GF-D8 (cell line): ENCODE data around the gene ACACA.
A peak's percentile ranks its signal among the peaks of the same experiment; 100 is the strongest.
"Not testable (repeated sequence)": the region's sequence is repeated elsewhere in the genome, so short reads cannot be mapped to it uniquely, and the experiment has no call there.

Experiments used
- DNase-seq: peaks from one replicate; lab custom pipeline; 2025; lab: John Stamatoyannopoulos, UW

ACACA gene

DNA sequence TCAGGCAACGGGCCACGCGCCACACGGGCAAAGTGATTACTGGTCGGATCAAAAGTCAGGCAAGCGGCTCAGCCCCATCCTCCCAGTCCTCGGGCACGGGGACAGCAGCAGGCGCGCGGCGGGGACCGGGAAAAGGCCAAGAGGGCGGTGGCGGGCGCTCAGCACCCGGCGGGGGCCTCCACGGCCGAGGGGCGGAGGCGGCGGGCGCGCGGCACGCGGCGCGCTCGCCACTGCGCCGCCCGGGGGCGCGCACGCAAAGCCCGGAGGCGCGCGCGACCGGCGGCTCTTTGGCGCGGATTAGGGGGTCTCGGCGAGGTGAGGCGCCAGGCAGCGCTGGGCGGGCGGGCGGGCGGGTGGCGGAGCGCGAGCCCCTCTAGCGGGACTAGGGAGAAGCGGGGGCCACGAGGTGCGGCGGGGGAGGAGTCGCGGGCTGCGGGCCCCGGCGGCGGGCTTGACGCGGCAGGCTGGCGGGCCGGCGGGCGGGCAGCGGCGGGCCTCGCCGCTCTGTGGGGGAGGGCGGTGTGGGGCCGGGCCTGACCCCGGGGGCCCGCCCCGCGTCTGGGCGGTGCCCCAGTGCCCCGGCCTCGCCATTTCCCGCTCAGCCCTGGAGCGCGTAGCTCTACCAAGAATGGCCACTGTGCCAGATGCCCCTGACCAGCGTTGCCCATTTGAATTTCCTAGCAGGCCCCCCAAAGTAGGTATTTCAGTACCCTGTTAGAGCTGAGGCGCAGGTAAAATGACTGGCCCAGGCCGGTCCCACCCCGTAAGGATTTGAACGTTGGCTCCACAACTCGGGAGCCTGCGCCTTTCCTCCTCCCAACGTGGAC lies at the start of gene ACACA, which contains the start of gene TADA2A:
TSS of gene ACACA (minus strand) at position 202 of the 827 bp plus-strand sequence. CDS start 537 bp downstream, outside the sequence.
TSS of gene TADA2A (plus strand) at position 252 of the 827 bp plus-strand sequence. CDS start 4,480 bp downstream, outside the sequence.
- peak; percentile 54 for DNase-seq

DNA sequence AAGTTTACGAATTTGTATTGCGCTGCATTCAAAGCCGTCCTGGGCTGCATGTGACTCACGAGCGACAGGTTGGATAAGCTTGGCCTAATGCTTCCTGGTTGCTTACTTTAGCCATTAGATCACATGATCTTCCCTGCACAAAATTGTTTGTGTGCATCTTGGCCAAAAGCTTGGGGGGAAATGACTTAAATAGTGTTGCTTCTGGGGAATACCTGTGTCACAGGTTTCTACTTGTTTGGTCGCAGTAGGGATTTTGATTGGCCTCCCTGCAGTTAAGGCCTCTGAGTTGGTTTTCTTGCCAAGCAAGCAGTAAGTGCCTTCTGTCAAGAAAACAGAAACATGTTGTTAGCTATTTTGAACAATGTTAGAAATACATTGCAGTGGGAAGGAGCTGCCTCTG lies 43.5 kb upstream of the ACACA start:
- DNase-seq: no peak

DNA sequence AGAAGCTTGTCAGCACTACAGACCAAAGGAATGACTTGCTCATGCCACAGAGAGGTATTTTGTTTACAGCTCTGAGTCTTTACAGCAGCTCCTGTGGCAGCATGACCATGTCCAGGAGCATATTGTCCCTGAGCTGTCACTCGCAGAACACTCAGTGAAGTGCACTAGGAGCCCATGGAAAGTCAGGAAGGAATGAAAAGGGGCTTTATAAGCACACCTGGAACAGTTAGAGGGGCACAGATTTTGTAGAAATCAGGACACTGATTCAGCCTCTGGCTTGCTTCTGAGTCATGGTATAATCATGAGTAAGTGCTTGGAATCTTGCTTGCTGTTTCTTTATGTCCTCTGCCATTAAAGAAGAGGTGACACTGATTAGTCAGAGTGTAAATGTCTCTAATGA lies 41.0 kb upstream of the ACACA start:
- no peak for DNase-seq

DNA sequence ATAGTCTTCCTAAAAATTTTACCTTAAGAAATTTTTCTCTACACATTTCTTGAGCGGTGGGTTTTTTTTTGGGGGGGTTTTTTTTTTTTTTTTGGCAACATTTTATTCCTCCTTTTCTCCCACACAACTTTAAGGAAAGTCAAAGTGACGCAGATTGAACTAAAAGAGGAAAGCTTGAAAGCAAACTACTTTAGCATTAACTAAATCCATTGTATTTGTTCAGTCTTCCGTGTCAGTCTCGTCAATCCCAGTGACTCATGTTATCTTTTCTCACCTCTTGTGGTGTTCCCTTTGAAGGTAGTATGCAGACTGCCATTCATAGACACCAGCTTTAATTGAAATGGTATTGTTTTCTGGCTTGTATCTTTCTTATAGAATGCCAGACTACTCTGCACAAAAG lies 39.4 kb upstream of the ACACA start:
- no peak for DNase-seq

DNA sequence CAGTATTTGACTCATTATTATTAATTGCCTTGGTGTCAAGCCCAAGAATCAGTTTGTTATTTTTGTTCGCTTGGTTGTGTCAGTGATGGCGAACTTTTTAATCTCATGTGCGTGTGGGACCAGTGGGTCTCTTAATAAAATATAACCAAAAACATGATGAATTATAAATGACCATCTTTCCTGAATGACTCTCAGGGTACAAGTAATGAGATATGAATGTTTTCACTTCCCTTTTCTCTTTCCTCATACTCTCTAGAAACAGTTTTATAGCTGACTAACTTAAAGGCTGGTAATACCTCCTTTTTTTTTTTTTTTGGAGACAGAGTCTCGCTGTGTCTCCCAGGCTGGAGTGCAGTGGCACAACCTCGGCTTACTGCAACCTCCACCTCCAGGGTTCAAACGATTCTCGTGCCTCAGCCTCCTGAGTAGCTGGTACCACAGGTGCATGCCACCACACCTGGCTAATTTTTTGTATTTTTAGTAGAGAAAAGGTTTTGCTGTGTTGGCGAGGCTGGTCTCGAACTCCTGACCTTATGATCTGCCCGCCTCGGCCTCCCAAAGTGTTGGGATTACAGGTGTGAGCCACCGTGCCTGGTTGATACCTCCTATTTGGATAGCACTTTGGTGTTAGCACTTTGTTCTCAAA lies 34.9 kb upstream of the ACACA start:
- DNase-seq: not testable (repeated sequence)

DNA sequence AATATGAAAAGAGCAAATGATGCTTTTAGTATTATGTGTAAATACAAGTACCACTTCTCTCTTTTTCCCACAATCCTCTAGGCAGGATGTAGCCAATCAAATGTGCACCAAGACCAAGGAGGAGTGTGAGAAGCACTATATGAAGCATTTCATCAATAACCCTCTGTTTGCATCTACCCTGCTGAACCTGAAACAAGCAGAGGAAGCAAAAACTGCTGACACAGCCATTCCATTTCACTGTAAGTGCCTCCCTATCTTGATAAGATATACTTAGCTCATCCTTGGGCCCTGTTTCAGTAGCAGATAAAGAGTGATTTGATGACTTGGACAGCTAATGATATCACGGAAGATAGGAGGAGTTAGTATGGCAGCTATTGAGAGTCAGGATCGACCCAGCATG lies 33.8 kb upstream of the ACACA start:
- DNase-seq: no peak

DNA sequence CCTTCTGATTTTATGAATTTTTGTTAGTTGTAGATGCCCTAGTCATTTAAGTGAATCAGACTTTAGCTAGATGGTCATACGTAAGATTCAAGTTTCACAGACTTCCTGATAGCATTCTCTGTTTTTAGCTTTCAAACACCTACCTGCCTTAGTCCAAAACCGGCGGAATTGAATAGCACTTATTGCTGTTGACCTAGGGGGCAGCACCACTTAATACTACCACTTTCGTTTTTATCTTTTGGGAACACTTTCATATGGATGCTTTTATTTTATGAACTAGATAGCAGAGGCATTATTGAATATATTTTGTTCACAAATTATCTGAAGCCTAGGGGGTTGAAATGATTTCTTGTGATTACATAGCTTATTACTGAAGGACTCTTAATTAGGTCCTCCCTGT lies 31.5 kb upstream of the ACACA start:
- DNase-seq: no peak

DNA sequence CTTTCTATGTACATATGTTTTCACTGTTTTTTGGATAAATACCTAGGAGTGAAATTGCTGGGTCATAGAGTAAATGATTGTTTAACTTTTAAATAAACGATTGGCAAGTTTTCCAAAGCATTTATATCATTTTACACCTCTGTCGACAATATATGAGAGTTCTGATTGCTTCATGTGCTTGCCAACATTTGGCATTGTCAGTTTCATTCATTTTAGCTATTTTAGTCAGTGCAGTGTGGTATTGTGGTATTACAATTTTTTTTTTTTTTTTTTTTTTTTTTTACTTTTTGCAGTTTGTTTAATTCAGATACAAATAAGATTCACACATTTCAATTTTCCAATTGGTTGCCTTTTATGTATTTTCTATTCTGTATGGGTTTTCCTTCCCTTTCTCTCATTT lies 26.0 kb upstream of the ACACA start:
- no peak for DNase-seq

DNA sequence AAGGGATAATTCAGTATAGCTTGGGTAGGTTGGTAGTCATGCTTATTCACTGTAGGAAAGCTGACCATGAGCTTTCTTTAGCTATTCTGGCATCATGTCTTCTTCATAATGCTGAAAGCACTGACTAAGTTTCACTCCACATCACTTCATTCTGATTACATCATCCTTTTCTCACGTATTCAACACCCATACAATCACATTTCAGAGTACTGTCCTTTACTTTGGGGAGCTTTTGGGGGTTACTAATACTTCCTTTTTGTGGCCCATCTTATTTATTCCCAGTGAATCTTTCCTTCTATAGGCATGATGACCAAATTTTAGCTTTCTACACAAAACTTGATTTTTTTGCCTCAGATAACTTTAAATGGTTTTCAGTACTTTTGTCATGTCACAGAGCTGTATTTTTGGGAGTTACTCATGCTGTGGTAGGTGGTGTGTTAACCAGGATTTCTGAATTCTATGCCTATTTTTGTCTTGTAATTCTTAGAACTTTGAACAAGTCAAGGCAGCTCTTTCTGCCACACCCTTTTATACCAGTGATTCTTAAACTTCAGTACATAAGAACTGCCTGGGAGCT lies 23.5 kb upstream of the ACACA start:
- no peak for DNase-seq

DNA sequence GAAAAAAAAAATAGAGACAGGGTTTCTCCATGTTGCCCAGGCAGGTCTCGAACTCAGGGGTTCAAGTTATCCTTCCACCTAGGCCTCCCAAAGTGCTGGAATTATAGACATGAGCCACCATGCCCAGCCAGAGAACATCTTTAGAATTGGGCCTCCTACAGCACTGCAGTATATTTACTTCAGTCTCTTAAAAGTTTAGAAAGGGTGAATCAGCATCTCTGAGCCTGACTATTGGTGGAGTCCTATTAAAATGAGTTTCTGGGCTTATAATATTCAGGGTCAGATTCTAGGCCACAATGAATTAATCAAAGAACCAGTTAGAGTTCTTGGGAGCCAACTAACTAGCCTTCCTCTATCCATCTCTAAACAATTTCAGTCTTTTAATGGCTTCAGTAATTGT lies 22.8 kb upstream of the ACACA start:
- no peak for DNase-seq

DNA sequence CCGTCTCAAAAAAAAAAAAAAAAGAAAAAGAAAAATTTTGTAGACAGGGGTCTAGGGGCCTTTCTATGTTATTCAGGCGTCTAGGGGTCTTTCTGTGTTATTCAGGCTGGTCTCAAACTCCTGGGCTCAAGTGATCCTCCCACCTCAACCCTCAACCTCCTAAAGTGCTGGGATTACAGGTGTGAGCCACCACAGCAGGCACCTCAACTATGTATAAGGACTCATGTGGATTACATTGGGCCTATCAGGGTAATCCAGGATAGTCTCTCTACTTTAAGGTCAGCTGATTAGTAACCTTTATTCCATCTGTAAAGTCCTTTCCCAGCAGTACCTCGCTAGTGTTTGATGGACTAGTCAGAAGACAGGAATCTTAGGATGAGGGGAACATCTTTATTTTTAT lies 22.4 kb upstream of the ACACA start:
- DNase-seq: no peak

DNA sequence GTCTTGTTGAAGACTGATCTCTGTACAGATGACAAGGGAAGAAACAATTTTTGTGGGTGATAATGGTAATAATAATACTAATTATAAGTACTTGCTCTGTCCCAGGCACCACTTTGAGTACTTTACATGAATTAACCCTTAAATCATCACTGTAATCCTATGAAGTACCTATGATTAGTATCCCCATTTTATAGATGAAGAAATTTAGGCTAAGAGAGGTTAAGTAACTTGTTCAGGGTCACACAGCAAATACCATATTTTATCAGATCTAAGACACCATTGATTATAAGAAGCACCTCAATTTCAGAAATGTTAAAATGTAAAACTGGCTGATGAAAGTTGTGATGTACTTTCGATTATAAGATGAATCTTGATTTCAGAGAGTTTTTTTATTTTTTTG lies 18.6 kb upstream of the ACACA start:
- DNase-seq: no peak

DNA sequence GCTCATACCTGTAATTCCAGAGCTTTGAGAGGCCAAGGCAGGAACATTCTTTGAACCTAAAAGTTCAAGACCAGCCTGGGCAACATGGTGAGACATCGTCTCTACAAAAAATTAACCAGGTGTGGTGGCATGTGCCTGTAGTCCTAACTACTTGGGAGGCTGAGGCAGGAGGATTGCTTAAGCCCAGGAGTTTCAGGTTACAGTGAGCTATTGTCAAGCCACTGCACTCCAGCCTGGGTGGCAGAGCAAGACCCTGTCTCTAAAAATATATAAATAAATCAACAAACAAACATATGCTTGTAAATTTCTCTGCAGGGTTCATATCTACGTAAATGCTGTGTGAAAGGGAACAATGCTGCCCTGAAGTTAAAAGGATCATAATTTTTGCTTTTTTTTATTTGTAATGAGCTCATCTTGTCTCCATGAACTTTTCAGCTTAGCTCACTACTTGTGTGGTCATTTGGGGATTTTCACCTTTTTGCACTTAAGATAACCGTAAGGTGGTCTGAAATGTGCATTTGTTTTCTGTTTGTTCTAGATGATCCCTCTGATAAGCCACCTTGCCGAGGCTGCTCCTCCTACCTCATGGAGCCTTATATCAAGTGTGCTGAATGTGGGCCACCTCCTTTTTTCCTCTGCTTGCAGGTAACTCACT lies 16.5 kb upstream of the ACACA start:
- DNase-seq: no peak

DNA sequence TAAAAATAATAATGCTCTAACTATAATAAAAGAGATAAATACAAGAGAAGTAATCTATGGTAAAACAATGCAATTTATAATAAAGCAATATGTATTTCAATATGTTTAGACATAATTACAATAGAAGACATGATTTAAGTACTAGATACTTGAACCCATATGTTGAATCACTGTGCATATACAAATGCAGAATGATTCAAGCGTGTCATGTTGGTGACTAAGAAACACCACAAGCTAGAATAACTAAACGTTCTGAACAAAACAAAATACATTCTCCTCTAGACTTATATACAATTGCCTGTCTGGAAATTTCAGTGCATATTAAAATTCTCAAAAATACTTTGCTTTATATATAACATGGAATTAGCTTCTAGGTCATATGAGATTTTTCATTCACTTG lies 11.2 kb upstream of the ACACA start:
- DNase-seq: no peak

DNA sequence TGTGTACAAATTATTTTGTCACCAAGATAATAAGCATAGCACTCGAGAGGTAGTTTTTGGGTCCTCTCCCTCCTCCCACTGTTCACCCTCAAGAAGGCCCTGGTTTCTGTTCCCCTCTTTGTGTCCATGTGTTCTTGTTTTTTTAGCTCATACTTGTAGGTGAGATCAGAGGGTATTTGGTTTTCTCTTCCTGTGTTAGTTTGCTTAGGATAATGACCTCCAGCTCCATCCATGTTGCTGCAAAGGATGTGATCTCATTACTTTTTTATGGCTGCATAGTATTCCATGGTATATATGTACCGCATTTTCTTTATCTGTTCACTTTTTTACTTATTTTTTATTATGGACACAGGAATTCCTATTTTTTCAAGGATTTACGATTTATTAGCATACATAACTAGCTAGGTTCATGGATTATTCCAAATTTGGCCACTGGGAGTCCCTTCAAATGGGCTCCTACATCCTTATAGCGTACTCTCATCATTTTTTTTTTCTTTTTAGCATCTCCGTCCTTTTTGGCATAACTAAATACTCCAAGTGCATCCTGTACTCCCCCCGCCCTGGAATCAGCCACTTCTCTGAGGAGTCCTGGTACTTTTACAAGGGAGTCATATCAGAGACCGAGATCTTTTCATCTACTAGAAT lies 7.4 kb upstream of the ACACA start:
- no peak for DNase-seq

DNA sequence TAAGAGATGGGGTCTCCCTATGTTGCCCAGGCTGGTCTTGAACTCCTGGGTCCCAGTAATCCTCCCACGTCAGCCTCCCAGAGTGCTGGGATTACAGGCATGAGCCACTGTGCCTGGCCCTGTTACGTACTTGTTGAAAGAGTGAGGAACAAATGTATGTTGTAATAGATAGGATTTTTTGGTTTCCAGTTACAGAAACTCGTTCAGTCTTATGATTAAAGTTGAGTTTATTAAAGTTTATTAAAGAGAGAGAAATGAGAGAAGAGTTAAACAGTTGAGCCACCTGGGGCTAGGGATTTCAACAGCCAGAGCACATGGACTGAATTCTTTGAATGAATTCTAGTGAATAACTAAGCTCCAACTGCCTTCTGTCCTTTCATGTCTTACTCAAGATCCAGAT lies 3.7 kb upstream of the ACACA start:
- DNase-seq: no peak

DNA sequence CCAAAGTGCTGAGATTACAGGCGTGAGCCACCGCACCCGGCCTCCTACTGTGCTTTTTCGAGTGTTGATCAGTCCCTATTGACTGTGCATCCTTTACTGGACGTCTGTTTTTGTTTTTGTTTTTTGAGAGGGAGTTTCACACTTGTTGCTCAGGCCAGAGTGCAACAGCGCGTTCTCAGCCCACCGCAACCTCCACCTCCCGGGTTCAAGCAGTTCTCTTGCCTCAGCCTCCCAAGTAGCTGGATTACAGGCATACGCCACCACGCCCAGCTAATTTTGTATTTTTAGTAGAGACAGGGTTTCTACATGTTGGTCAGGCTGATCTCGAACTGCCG lies 1.5 kb upstream of the ACACA start:
- not testable (repeated sequence) for DNase-seq

DNA sequence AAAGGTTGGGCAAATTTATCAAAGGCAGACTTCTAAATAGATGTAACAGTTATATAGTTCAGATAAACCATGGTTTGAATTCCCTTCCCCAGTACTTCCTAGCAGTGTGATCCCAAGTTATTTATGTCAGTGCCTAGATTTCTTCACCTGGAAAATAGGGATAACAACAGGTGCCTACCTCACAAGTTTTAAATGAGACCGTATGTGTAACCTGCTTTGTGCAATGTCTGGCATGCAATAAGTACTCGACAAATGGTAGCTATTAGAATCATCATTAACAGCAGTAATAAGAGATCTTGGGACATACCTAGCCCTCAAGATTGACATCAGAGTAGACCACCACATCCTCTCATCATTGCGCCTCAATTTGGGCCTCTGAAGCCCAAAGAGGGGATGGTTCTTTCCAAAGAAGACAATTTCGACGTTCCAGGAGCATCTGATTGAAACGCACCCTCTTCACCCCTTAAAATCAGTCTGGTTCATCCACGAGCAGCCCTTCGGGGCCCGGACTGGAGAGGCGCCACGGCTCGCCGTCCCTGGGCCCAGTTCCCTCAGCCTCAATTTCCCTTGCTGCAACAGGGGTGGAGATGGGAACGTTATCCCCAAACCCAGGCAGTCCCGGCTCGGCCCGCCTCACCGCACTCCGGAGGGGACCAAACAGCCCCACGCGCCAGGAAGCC lies 541 bp downstream of the ACACA start:
- DNase-seq: no peak

DNA sequence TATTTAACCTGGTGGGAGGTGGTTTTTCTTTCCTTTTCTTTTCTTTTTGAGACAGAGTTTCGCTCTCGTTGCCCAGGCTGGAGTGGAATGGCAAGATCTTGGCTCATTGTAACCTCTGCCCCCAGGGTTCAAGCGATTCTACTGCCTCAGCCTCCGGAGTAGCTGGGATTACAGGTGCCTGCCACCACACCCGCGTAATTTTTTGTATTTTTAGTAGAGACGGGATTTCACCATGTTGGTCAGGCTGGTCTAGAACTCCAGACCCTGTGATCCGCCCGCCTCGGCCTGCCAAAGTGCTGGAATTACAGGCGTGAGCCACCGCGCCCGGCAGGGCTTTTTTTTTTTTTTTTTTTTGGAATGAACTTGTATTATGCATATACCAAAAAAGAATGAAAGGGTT lies 1.1 kb downstream of the ACACA start:
- not testable (repeated sequence) for DNase-seq

DNA sequence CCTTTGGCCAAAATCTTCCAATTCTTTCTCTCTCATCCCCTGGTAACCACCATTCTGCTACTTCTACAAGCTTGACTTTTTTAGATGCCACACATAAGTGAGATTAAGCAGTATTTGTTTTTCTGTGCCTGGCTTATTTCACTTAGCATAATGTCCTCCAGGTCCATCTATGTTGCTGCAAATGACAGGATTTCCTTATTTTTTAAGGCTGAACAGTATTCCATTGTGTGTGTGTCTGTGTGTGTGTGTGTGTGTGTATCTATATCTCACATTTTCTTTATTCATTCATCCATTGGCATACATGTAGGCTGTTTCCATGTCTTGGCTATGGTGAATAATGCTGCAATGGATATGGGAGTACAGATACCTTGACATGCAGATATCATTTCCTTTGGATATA lies 6.1 kb downstream of the ACACA start:
- DNase-seq: no peak

DNA sequence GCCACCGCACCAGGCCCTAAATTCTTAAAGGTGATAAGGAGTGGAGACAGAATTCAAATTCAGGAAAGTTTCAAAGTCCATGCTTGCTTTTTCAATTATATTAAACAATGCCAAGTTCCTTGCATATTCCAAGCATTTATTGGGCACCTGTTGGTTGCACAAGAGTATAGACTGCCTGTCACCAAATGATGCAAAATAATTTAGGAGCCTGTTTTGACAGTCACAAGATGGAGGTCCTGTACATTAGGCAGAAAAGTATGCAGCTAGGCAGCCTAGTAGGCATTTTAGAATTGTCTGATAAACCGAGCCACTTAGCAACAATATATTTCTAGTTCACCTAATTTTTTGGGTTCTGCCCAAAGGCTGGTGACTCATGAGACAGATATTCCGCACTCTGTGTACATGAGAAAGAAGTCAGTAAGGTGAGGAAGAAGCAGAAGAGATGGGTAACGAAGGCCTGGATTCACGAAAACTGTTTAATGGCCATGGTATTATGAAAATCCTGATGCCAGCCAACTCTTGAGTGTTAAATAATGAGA lies 7.3 kb downstream of the ACACA start:
- DNase-seq: no peak
